GM19023 (cell line): ENCODE measurements around the gene MED25.
A peak's percentile ranks its signal among the peaks of the same experiment; 100 is the strongest.

Experiments
- ATAC-seq: cut with Tn5 transposase; IDR thresholded peaks from one replicate; pipeline ENCODE4 v1.9.1; 2021; ENCODE audit warnings: mild to moderate bottlenecking, moderate library complexity; ENCODE audit not compliant: unreplicated experiment

Gene MED25

DNA sequence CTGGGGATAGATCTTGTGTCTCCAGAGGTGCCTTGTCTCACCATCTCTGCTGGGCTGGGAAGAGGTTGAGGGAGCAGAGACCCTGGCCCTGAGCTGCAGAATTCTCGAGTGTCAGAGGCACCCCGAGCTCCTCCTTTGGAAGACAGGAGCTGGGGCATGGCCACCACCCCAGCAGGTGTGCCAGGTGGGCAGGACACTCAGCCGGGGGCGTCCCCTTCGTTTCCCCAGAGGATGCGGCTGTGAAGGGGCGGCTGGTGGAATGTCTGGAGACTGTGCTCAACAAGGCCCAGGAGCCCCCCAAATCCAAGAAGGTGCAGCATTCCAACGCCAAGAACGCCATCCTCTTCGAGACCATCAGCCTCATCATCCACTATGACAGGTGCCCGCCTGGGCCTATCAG is 19.5 kb upstream of the MED25 start:
- ATAC-seq: no peak

DNA sequence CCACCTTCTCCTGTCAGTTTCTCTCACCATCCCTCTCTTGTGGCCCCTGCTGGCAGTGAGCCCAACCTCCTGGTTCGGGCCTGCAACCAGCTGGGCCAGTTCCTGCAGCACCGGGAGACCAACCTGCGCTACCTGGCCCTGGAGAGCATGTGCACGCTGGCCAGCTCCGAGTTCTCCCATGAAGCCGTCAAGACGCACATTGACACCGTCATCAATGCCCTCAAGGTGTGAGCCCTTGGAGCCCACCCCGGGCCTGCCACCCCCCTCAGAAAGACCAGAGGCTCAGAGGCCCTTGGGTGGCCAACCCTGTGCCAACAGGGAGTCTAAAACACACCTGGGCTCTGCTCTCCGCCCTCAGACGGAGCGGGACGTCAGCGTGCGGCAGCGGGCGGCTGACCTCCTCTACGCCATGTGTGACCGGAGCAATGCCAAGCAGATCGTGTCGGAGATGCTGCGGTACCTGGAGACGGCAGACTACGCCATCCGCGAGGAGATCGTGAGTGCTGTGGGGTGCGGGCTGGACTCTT is 18.8 kb upstream of the MED25 start:
- ATAC-seq: no peak

DNA sequence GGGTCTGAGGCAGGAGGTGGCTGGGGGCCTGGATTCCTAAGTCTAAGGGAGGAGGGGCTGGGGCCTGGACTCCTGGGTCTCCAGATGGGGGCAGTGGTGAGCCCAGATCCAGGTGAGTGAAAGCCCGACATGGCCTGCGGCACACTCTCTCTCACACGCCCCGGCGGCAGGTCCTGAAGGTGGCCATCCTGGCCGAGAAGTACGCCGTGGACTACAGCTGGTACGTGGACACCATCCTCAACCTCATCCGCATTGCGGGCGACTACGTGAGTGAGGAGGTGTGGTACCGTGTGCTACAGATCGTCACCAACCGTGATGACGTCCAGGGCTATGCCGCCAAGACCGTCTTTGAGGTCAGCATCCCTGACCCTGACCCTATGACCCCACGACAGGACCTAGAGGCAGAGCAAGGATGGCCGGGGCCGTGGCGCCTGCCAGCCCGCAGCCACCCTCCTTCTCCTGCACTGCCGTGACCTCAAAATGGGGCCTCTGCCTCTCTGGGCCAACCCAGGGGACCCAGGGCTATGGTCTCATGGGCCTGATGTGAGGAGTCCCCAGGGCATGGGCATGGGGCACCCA is 18.2 kb upstream of the MED25 start:
- ATAC-seq: no peak

DNA sequence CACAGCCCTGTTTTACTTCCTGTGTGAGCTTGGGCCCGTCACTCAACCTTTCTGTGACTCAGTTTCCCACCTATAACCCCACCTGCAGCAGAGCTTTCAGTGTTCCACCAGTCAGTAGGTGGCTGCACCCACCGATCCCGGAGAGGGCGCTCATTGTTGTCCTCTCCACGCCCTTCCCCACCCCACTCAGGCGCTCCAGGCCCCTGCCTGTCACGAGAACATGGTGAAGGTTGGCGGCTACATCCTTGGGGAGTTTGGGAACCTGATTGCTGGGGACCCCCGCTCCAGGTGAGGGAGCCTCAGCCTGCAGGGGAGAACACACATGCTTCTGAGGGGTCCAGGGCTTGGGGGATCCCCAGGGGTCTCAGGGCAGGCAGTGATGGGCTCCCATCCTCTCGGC is 17.3 kb upstream of the MED25 start:
- ATAC-seq: no peak

DNA sequence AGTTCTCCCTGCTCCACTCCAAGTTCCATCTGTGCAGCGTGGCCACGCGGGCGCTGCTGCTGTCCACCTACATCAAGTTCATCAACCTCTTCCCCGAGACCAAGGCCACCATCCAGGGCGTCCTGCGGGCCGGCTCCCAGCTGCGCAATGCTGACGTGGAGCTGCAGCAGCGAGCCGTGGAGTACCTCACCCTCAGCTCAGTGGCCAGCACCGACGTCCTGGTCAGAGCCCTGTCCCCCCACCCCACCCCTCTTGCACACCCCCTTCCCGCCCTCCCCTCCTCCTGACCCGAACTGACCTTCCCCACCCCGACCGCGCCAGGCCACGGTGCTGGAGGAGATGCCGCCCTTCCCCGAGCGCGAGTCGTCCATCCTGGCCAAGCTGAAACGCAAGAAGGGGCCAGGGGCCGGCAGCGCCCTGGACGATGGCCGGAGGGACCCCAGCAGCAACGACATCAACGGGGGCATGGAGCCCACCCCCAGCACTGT is 16.6 kb upstream of the MED25 start:
- ATAC-seq: no peak

DNA sequence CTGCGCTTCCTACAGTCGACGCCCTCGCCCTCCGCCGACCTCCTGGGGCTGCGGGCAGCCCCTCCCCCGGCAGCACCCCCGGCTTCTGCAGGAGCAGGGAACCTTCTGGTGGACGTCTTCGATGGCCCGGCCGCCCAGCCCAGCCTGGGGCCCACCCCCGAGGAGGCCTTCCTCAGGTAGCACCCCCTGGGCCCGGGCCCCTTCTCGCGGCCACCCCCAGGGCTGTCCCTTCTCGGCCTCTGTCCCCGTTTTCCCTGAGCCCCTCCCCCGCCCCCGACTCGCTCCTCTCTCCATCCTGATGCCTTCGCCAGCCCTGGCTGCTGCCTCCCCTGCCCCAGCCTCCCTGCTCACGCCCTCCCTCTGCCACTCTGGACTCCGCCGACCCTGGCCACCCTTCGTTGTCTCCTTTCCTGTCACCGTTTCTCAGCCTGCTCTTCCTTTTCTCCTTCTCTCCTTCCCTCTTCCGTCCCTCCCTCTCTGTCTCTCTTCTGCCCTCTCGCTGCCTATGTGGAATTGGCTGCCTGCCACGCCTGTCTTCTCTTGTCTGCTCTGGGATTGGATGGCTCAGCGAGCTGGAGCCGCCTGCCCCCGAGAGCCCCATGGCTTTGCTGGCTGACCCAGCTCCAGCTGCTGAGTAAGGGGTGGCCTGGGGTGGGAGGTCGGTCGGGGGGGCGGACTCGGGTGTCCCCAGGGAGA is 16.0 kb upstream of the MED25 start:
- no peak for ATAC-seq

DNA sequence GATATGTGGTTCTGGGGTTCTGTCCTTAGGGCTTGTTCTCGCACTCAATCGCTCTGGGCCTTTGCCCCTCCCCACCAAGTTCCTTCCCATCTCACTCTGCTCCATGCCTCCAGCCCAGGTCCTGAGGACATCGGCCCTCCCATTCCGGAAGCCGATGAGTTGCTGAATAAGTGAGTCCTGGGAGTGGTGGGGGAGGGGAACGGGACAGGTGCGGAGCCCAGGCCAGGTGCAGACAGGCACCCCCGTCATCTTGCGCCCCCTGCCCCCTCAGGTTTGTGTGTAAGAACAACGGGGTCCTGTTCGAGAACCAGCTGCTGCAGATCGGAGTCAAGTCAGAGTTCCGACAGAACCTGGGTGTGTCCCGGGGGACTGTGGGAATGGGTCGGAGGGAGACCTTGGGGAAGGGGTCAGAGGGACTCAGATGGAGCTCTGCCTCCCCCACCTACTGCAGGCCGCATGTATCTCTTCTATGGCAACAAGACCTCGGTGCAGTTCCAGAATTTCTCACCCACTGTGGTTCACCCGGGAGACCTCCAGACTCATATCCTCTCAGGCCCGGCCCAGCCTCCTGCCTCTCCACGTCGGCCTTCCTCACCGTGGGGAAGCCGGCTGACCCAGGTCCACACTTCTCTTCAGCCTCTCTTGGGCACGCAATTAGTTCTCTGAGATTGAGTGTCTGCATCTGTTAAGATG is 15.1 kb upstream of the MED25 start:
- ATAC-seq: no peak

DNA sequence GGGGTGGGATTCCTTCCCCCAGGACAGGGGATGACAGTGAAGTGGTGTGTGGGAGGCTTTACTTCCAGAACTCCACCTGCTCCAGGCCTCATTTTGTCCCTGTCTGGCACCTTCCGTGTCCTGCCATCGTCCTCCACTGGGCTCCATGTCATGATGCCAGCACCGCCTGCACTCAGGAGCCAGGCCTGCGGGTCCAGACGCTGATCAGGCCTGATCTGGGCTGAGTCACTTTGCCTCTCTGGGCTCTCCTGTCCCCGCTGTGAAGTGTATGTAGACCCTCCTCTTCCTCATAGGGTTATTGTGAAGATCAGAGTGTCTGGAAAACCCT is 14.6 kb upstream of the MED25 start:
- ATAC-seq: no peak

DNA sequence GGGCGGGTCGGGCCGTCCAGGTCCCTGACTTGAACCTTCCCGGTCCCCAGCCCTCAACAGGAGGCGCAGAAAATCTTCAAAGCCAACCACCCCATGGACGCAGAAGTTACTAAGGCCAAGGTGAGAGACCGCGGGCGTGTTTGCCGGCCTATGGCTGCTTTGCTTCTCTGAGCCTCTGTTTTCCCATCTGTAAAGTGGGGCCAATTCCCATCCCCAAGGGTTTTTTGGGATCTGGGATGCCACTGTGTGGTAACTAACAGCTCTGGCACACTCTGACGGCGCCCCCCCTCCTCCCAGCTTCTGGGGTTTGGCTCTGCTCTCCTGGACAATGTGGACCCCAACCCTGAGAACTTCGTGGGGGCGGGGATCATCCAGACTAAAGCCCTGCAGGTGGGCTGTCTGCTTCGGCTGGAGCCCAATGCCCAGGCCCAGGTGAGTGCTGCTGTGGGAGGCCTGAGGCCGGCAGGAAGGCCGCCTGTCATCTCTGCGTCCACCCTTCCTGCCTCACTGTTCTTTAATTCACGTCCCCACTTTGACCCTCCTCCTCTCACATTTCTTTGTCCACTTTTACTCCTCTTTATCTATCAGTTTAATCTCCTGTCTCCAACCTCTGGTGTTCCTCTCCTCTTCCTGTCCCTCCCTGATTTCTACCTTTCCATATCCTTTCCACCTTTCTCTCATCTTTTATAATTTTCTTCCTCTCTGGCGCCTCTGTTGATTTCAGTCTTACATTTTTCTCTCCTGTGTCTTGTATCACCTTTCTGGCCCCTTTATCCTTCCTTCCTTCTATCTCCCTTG is 12.1 kb upstream of the MED25 start:
- no peak for ATAC-seq

DNA sequence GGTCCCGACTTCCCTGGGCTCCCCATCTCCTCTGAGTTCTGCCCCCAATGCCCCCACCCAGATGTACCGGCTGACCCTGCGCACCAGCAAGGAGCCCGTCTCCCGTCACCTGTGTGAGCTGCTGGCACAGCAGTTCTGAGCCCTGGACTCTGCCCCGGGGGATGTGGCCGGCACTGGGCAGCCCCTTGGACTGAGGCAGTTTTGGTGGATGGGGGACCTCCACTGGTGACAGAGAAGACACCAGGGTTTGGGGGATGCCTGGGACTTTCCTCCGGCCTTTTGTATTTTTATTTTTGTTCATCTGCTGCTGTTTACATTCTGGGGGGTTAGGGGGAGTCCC is 11.5 kb upstream of the MED25 start:
- no peak for ATAC-seq

DNA sequence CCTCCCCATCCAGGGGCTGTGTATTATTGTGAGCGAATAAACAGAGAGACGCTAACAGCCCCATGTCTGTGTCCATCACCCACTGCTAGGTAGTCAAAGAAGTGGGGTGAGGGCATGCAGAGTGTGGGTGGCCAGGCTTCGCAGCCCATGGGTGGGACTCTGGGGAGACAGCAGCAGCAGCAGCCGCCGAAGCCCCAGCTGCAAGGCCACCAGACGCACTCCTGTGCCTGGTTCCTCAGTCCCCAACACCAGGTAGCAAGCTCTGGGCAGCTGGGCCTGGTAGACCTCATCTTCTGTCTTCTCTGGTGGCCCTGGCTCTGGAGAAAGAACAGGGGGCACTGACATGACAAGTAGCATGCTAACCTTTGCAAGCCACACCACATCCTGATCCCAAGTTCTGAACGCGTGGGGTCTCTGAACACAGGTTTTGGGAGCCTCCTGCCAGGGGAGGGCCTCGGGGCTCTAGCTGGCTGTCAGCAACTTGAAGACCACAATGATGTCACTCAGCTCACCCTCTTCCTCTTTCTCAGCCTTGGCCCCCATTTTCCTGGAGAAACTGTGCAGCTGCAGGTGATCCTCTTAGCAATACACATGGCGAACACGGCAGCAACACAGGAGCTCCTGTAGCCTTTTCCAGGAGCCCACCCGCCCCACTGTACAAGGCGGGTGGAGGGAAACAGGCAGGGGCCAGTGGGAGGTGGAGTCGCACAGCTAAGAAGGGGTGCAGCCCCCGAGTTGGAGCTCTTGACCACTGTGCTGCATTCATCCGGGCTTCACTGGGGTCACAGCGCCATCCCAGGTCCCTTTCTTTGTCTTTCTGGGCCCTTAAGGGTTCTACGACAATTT is 10.8 kb upstream of the MED25 start:
- ATAC-seq: no peak

DNA sequence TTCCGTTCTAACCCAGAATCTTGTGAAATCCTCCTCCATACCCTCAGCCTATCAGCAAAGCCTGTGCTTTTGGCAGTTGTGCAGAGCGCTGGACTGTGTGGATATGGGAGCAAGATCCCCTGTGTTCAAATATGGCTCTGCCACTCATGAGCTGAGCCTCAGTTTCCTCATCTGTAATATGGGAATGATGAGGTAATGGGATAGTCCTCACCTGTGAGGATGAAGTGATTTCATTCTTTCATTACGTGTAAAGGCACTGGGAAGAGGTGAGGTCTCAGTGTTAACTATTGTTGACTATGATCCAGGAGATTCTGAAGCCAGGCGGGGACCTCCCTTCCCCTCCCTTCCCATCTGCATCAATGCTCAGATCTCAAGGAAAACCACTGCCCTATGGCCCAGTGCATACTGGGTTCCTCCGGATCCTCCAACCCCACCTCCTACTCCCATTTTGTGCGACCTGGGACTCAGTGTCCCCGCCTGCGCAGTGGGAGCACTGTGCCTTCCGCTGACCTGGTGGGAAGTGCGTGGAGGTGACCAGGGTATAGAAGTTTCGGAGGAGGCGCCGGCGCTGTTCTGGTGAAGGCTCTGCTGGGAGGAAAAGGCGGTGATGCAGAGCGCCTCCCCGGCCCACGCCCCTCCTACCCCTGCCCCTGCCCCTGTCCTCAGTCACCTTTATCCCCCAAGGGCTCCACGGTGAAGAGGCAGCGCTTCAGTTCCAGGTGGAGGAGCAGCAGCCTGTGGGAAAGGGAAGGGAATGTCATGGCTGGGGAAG is 10.0 kb upstream of the MED25 start:
- no peak for ATAC-seq

DNA sequence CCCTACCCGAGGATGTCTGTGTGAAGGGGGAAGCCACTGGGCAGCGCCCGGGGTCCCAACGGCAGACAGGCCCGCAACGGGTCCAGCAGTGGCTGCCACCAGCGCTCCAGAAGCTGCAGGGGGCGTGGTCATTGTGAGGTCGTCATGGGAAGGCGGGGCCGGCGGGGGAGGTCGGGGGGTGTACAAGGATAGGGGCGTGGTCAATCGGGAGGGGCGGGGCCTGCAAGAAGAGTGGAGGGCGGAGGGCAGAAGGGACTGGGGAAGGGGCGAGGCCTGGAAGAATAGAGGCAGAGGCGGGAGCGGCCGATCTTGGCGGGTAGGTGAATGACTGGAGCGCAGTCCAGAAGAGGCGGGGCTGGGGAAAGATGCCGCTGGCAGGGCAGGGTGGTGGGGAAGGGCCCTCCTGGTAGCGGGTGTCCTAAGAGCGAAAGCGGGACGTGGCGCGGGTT is 9.4 kb upstream of the MED25 start:
- no peak for ATAC-seq

DNA sequence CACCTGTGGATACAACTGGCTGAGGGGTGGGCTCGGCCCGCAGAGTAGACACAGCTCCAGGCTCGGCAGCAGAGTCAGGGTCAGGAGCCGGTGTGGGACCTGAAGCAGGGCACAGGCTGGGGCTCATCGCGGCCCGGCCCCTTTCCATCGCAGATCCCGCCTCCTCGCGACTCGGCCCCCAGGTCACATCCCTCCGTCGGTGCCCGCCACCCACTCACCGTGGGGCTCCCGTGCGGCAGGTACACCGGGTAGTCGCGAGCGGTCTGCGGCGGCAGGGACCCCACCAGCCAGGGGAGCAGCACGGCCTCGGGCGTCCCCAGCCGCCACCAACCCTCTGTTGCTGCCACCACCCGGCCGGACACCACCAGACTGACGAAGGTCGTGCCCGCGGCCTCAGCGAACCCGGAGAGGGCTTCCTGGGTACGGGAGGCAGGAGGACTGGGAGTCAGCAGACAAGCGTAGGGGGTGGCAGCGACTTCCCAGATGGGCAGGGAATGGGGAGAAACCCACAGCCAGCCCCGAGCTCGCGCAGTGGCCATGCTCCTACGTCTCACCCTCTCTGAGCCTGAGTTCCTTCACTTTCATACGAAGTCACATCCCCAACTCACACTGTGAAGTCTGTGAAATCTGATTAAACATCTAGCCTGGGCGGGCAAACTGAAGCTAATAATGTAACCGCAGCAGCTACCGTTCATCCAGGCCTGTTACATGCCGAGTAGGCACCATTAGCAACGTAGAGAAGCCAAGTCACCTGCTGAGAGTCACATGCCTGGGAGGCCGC is 8.7 kb upstream of the MED25 start:
- no peak for ATAC-seq

DNA sequence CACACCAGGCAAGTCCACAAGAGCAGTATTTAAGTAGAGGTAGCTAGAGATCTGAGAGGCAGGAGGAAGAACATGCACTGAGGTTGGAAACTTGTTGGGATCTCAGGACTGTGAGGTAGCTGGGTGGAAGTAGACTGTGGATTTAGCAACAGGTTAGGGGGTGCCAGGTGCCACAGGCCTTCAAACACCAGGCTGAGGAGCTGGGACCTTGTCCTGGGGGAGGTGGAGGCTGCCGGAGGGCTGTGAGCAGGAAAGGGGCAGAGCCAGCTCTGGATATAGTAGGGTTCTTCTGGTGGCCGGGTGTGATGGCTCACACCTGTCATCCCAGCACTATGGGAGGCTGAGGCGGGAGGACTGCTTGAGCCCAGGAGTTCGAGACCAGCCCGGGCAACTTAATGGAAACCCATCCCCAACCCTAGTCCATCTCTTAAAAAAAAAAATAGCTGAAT is 8.1 kb upstream of the MED25 start:
- no peak for ATAC-seq

DNA sequence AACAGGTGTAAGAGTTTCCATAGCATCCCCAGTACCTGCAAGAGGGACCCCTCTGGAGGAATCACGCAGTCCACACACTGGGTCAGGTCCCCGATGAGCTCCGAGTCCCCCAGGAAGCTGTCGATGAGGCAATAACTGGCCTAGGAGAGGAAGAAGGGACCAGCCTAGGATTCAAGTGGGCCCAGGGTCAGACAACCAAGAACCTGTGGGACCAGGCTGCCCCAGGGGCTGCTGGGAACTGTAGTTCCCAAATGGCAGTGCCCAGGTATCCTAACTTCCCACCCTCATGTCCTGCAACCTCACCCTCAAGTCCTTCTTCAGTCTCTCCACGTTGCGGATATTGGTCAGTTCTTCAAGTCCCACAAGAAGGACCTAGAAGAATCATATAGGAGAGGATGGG is 6.8 kb upstream of the MED25 start:
- ATAC-seq: no peak

DNA sequence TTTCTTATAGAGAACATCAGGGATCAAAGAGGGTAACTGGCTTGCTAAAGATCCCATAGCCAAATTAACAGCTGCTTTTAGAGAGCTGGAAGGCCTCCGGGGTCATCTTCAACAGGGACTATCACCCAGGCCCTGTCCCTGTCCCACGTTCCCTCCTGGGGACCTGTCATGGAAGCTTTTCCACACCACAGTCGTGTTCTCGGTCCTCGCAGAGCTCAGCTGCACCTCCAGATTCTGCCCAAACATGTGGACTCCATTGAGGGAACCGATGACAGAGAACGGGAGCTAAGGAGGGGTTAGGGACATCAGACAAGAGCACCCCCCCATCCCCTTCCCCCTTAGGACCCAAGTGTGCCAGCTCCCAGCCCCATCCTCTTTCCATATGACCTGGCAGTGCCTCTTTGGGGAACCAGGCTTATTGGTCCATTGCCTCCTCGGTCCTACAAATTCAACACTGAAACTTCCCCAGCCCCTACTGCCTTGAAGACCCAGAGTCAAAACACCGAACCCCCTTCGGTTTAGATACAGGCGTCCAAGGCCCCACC is 5.6 kb upstream of the MED25 start:
- no peak for ATAC-seq

DNA sequence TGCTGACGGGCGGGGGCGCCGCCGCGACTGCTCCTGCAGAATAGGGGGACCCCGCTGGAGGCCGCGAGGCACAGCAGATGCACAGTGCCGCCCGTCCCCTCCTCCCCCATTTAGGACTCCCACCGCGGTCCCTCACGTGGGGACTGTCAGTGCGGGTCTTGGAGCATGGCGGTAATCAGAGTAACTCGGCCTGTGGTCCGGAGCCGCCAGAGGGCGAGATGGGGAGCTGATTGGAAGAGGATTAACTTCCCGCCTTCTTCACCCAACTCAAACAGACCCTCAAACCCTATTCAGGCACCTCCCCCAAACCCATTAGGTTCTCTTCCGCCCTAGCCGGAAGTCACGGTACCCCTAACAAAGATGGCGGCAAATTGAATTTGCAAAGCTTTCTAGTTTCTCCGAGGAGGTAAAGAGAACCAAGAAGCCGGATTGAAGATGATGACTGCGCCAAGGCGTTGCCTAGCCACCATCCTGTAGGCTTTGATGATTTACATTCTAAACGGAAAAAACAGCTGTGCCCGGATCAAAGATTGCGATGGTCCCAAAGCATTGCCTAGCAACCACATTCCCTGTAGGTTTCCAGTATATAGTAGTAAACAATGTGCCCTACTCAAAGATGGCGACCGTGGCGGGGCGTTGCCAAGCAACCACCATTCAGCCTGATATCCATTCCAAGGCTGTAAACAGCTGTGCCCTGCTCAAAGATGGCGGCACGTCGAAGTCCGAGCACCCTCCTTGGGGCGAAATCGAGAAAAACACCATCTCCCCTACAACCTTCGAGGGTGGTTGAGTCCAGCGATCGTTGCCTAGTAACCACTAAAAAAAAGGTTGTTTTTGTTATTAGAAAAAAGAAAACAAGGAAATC is 4.9 kb upstream of the MED25 start, which contains the start of gene FUZ:
Gene FUZ, minus strand, starts transcription at position 296 of the 865 bp plus-strand sequence. Its CDS starts 186 bp downstream, at position 110.
- peak; percentile 36 for ATAC-seq
